ENCODE measurements around the gene SC5D.
A peak's percentile ranks its signal among the peaks of the same experiment; 100 is the strongest.

SC5D gene, protein sequence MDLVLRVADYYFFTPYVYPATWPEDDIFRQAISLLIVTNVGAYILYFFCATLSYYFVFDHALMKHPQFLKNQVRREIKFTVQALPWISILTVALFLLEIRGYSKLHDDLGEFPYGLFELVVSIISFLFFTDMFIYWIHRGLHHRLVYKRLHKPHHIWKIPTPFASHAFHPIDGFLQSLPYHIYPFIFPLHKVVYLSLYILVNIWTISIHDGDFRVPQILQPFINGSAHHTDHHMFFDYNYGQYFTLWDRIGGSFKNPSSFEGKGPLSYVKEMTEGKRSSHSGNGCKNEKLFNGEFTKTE

DNA sequence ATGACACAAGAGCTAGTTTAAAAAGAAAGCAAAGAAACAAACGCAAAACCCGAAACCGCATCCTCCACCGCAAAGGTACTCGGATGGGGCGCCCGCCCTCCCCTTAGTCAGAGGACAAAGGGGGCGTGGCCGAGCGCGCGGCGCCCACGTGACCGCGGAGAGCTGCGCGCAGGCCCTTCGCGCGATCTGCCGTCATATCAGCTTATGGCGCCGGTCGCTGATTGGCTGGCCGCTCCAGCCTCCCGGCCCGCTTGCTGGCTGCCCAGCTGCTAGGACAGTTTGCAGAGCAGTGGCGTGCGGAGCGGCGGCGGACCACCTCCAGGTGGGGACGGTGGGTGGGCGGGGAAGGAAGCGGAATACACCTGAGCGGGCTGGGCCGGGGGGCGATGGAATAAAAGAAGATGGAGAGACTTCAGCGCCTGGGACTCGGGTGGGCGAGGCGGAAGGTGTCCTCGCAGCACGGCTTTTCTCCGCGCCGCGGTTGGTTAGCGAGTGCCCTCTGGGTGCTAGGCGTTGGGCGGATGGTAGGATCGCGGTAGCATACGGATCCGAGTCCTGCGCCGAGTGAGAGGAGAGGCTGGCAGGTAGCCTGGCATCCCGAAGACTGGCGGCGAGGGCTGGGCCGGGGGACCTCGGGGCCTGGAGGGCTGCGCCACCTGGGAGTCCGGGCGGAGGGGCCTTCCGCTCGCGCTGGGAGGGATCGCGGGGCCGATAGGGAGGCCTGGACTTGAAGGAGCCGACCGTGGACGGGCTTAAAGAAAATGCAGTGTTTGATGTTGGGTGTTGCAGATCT is at the start of gene SC5D:
SC5D (plus strand) TSS at position 277 of the 793 bp plus-strand sequence. CDS start 10,605 bp downstream, outside the sequence.
- FAIRE-seq, result no peak
- TF ChIP-seq, protein P1, sequence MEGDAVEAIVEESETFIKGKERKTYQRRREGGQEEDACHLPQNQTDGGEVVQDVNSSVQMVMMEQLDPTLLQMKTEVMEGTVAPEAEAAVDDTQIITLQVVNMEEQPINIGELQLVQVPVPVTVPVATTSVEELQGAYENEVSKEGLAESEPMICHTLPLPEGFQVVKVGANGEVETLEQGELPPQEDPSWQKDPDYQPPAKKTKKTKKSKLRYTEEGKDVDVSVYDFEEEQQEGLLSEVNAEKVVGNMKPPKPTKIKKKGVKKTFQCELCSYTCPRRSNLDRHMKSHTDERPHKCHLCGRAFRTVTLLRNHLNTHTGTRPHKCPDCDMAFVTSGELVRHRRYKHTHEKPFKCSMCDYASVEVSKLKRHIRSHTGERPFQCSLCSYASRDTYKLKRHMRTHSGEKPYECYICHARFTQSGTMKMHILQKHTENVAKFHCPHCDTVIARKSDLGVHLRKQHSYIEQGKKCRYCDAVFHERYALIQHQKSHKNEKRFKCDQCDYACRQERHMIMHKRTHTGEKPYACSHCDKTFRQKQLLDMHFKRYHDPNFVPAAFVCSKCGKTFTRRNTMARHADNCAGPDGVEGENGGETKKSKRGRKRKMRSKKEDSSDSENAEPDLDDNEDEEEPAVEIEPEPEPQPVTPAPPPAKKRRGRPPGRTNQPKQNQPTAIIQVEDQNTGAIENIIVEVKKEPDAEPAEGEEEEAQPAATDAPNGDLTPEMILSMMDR (IDR thresholded peaks at IDR 0.05; ENCODE audit: insufficient read depth, missing control alignments), result no peak

DNA sequence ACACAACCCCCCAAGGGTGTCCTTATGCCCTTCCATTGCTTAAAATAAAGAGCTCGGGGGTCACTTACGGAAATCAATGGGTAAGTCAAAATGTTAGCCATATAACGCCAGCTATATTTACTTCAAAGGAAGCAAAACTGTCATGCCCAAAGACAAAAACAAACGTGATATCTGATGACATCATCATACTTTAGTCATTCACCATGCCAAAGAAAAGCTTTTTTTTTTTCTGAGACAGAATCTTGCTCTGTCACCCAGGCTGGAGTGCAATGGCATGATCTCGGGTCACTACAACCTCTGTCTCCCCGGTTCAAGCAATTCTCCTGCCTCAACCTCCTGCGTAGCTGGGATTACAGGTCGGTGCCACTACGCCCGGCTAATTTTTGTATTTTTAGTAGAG is 47.7 kb upstream of the SC5D start:
- FAIRE-seq (no peak), DNase-seq (ENCODE audit: insufficient read length, low spot score) (no peak)
- TF ChIP-seq, protein P1 (IDR thresholded peaks at IDR 0.05; ENCODE audit: insufficient read depth, missing control alignments), result no peak

More for the DNA sequence above, at the start of gene SC5D:
- DNase-seq (ENCODE audit: insufficient read length, low spot score), result peak; percentile 64

DNA sequence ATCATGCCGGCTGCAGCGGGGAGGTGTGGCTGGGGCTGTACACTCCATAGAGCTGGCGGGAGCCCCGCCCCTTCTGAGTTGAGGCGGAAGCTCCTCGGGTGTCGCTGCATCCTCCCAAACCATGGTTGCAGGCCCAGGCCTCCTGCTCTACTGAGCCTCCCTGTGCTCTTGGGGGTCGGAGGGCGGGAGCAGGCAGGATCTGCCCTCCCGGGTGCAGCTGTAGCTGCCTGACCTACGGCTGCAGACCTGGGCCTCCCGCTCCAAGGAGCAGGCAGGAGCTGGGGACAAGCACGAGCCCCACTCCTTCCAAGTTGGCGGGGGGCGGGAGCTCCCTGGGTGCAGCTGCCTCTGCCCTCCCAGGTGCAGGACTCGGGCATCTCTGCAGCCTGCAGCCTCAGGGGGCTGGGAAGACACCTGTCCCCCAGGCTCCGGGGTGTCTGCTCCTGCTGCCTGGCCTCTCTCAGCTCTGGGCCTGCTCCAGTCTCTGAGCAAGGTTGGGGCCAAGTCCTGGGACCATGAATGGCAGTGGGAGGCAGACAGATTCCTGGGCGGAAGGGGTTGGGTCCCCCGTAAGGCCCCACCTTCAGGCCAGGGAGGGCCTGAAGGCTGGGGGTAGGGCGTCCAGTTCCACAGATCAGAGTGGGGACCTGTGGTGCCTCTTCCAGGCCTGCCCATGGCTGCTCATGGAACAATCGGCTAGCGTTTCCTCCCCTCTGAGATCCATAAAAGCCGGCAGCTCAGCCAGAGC is 46.4 kb upstream of the SC5D start:
- DNase-seq (ENCODE audit: insufficient read length, low spot score) (no peak), FAIRE-seq (no peak)
- TF ChIP-seq, protein P1 (IDR thresholded peaks at IDR 0.05; ENCODE audit: insufficient read depth, missing control alignments), result no peak

DNA sequence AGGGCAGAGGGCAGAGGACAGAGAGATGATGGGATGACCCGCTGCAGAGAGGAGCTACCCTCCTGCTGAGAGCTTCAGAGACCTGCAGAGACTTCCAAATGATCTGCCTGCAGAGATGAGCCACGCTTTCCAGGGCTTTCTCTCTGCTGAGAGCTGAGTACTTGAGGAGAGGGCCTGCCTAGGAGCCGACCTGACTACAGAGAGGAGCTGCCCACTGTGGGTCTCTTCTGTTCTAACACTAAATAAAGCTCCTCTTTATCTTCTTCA is 45.9 kb upstream of the SC5D start:
- TF ChIP-seq, protein P1 (IDR thresholded peaks at IDR 0.05; ENCODE audit: insufficient read depth, missing control alignments), result no peak
- DNase-seq (ENCODE audit: insufficient read length, low spot score) (no peak), FAIRE-seq (no peak)

DNA sequence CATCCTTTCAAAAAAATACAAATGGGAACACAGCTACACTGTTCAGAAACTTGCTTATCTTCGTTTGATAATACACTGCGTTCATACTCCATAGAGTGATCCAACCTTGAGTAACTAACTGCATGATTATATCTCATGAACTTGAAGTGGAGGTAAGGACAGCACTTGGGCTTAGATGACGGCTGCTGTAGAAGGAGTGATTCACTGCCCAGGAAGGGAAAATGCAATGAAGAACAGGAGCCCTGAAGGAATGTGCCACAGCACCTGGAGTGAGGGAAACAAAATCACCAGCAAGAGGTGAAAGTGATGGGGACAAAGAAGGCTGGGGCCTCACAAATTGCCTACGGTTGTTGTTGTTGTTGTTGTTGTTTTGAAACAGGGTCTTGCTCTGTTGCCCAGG is 44.1 kb upstream of the SC5D start:
- TF ChIP-seq, protein P1 (IDR thresholded peaks at IDR 0.05; ENCODE audit: insufficient read depth, missing control alignments), result no peak
- DNase-seq (ENCODE audit: insufficient read length, low spot score) (no peak), FAIRE-seq (no peak)

DNA sequence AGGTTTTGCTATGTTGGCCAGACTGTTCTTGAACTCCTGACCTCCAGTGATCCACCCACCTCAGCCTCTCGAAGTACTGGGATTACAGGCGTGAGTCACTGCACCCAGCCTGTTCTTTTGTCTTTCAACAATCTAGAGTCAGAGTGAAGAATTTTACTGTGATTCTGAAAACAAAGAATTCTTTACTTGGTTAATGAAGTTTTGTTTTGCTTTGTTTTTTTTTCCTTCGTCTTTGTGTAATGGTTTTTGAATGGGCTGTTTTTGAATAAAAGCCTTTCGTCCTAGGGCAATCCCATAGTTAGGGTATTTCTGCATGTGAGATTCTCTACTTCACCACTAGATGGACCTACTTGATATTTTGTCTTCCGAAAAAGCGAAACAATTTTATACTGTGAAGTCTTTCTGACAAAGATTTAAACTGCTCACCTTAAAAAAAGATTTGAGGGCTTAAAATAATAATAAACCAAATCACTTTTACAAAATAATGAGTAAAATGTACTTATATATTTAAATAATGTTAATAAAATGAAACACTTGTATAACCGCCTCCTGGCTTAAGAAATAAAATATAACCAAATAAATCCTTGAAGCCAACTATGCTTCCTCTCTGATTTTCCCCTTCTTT is 43.4 kb upstream of the SC5D start:
- DNase-seq (ENCODE audit: insufficient read length, low spot score) (no peak), FAIRE-seq (peak; percentile 21)
- TF ChIP-seq, protein P1 (IDR thresholded peaks at IDR 0.05; ENCODE audit: insufficient read depth, missing control alignments), result peak; percentile 62

Measured in D721Med (cell line).